Left lobe of liver (tissue), 2 donors: ENCODE data around the gene ACACA. TPM values are rescaled to one million over a fixed set of nuclear protein-coding genes. Genes with fewer than 3 reads are reported as not detected.

Experiments used
- ATAC-seq: fragments of 200-7000 bp; cut with Tn5 transposase; one replicate; pipeline ENCODE4 v1.9.1; 2020; ENCODE audit warnings: mild to moderate bottlenecking, moderate library complexity
- DNase-seq: peaks from one replicate; pipeline ENCODE4 v3.0.0-alpha.2; 2020; ENCODE audit warnings: low spot score
- total RNA-seq: library from RNA; stranded (reverse); gene quantifications from one replicate; pipeline ENCODE4 v1.2.1, GENCODE V29; 2021
- donor health status: DM: no; HTN: no; CAD: no; lungs with moderate emphysema.
- donor health status: DM: no; HTN: yes; CAD: no.

Gene ACACA
- total RNA-seq, 1 donor from 2014 or later: 37.9 TPM

DNA sequence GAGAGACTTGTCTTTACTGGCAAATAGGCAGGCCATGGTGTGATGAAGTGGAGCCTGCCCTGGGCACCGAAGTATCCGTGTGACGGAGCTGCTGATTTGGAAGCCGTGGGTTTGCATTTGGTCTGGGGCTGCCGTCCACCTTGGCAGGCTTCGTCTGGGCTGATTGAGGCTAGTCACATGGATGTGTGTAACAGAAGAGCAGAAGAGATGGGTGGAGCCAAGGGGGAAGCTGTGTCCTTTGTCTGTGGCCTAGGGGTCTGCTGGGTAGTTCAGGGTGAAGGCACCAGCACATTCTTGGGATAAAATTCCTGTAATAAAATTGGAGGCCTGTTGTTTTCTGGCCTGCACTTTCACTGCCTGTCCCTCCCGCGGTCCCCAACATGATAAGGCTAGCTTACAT is 351.7 kb downstream of the ACACA start:
- DNase-seq (no peak), ATAC-seq (no peak)

DNA sequence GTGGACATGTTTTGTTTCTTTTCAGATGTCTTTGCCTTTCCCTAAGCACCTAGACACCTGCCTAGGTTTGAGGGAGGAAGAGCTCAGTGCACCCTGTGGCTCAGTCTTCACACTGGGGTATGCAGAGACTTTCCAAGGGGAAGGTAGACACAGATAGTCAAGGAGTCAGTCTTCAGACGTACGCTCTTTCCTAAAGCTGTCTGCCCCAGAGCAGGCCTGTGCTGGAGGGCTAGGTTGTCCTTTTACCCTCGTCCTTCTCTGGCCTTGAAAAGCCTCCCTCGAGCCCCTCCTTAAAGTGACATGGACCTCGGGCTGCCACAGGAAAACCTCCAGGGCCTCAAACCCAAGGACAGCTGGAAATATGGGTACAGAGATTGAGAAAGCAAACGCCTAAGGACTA is 354.2 kb downstream of the ACACA start:
- no peak for DNase-seq
- ATAC-seq: no peak

DNA sequence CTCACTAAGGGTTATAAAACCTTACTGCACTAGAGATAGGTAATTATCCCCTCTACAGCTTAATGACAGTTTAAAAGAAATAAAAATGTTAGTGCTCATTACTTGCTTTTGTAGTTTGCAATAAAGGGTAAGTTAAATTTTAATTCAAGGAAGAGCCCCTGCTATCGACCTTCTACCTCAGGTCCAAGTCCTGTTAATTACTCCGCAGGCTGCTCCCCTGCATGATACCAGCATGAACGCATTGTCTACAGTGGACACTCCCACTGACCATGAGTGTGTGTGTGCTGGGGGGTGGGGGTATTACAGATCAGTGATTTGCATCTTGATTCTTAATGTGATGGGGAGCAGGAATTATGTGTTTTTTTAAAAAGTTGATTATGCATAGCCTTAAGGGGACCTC is 354.8 kb downstream of the ACACA start:
- DNase-seq: peak; percentile 72
- peak; percentile 77 for ATAC-seq

DNA sequence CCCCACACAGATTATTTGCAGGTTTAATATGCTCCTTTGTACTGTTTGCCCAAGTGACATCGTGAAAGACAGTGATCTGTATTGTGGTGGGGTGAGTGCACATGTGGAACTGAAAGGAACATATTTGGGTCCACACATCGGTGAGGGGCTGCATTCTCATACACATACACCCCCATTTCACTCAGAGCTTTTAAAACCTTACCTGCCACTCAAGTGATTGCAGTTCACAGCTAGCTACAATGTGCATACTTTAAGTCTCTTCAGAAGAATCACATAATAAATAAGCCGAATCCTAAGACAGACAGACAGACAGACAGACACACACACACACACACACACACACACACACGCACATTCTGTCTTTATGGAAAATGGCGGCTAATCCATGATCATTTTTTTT is 355.3 kb downstream of the ACACA start:
- DNase-seq (no peak), ATAC-seq (peak; percentile 36)

GRCh38 chr17:37050920-37051319 is 355.7 kb downstream of the ACACA start:
- DNase-seq (no peak), ATAC-seq (no peak)

- ATAC-seq: no peak
- DNase-seq: no peak
Observed at GRCh38 chr17:37048811-37049210, 357.8 kb downstream of the ACACA start.

GRCh38 chr17:37047631-37048104 is 359.0 kb downstream of the ACACA start:
- peak; percentile 77 for DNase-seq
- peak; percentile 89 for ATAC-seq

DNA sequence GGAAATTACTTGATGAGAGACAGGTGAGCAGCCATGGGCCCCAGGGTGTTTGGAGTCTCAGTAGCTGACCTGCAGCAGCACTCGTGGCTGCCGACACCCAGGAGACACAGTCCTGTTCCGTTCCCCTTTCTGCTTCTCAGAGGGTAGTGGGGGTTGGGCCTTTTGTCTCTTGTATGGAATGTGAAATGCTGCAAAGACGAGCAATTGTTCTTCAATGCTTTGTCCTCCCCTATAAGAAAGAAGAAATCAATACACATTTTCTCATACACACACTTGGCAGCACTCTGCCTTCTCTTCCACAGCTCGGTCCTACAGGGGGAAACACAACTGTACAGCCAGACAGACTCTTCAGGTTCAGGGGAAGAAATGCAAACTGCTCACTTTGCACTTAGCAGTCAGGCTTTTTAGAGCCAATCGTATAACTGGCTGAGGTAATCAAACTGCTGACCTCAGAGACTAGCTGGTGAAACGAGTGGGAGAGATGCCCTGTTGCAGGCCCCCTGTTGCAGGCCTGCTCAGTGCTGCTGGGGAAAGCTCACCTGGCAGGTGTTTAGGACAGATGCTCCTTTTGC is 361.2 kb downstream of the ACACA start:
- DNase-seq (no peak), ATAC-seq (no peak)

DNA sequence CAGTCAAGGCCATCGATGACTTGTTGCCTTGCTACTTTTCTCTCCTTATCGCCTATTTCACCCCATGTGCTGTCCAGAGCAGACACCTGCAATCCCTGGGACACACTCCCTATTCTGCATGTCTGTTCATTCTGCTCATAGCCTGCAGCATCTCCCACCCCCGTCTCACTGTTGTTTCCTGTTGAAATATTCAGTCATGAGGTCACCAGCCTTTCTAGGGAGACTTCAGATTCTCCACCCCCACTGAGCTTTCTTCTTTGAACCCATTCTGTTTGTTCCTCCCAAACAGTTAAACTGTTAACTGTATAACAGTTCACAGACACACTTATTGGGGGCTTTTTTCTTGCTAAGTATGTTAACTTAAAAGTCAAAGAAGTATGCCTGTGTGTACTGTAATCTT is 363.4 kb downstream of the ACACA start:
- ATAC-seq: no peak
- no peak for DNase-seq

DNA sequence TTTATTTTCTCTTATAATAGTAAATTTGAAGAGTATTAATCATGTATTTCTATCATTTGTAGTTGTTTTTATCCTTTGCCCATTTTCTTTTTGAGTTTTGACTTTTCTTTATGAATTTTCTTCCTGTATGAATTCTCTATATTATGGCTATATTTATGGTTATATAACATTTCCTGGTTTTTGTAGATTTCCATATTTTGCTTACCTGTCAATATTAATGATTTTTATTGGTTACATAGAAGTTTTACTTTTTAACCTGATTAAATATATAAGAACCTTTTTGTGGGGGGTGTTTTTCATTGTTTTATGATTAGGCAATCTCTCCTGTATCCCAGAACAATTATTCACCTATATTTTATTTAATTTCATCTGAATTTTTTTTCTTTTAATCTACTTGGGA is 364.7 kb downstream of the ACACA start:
- no peak for DNase-seq
- no peak for ATAC-seq

DNA sequence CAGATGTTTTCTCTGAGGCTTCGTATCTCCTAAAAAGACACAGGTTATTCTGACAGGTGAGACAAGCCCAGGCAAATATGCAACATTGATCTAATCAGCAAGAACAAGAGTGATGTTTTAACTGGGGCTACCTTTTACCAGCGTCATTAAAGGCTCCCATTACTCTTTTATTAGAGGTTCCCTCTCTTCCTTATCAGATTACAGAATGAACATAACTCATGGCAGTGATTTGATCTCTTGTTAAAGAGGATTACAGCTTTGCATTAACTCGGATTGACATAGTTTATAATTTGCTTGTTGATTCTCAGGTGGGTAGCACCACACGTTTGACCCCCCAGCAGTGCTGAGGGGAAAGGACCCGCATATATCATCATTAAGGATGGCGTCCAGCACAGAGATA is 367.4 kb downstream of the ACACA start:
- DNase-seq: no peak
- ATAC-seq: no peak

DNA sequence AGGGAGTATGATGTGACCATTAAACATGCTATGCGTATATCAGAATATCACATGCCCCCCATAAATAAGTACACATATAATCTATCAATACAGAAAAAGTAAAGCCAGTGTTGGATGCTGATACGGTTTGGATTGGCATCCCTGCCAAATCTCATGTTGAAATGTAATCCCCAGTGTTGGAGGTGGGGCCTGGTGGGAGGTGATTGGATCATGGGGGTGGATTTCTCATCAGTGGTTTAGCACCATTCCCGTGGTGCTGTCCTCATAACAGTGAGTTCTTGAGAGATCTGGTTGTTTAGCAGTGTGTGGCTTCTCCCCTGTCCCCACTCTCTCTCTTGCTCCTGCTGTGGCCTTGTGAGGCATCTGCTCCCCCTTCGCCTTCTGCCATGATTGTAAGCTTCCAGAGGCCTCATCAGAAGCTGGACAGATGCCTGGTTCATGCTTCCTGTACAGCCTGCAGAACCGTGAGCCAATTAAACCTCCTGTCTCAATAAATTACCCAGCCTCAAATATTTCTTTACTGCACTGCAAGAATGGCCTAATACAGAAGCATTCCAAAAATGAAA is 369.0 kb downstream of the ACACA start:
- no peak for ATAC-seq

More for the DNA sequence above, 369.0 kb downstream of the ACACA start:
- DNase-seq: no peak

Other genes starting within 250 kb of the ACACA start
- gene C17orf78, start 30.9 kb downstream of the ACACA start, total RNA-seq: not detected
- 8.6 TPM for gene TADA2A, start 50 bp upstream of the ACACA start, total RNA-seq
- 10.6 TPM for gene DUSP14, start 83.1 kb upstream of the ACACA start, total RNA-seq
- 15.7 TPM for gene SYNRG, start 202.6 kb upstream of the ACACA start, total RNA-seq
- 10.1 TPM for gene DDX52, start 236.6 kb upstream of the ACACA start, total RNA-seq